Measurements from ENCODE around the gene TRMT1L.

The TRMT1L gene

DNA sequence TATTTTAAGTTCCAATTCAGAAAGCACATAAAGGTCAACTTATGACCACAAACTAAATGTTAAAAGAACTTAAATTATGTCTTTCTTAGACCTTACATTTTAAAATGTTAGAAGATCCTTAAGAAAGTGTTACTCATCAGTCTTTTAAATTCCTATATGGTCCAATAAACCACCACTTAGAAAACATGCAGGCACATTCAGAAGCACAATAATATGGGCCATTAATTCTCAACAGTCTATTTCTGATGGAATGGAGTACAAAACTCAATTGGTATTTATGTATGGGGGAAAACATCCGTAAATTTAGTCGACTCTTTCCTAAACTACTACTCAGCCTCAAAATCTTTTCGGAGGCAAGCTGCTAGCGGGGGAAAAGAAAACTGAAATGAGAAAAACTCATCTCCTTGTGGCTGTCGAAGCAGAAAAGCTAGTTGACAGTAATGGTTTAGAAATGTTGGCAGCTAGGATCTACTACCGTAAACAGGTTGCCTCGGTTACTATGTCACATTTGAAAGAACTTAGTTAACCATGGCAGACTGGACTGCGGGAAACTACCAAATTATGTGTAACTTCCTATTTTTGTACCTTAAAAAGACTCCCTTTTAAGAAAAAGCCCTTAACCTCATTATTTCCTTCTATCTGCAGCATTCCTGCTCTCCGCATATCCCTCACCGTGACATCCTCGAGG, 1.0 kb downstream of the TRMT1L start:
- Histone ChIP-seq H3K27ac (ENCODE audit: low read length) (no peak overlapping the region), H3K4me3 (ENCODE audit: low read length) (peak overlapping the region; percentile 83), H3K36me3 (ENCODE audit: insufficient read depth, low read depth, low read length) (0 out of 2 replicates have a peak, but pooled peaks cover under 1% of the 10 kb centered on the region), H3K9me3 (ENCODE audit: insufficient read depth, low read depth, low read length) (no peaks in the 10 kb centered on the region), H3K9ac (ENCODE audit: low read depth, low read length) (peak overlapping the region; percentile 97), H3K27me3 (ENCODE audit: insufficient read depth, low read length) (peaks cover 11% of the 10 kb centered on the region; the same call in 1 of the 2 replicates), H3K4me1 (ENCODE audit: insufficient read depth, low read length) (peaks cover 3% of the 10 kb centered on the region)

DNA sequence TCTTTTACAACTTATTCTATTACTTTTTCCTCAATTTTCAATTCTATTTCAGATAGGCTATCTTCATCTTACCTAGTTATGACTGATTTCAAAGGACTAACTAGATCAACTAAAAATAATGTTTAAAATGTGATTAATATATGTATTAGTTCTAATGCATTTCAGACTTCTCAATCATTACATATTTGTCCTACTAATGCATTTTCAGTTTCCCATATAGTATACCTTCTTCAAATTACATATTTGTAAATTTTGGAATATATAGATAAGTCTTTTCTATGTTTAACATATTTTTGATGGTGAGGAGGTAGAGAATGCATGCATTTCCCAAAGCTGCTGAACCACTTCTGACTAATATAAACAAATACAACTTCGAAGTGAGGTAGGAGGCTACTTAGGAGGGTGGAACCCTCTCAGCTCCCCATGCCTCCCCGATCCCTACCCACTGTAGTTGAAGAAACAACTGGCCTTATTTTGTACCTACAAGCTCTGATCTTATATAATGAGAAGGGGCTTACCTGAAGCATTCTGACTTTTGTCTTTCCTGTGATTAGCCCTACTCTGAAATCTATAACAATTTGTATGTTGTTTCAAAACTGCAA, 1.7 kb downstream of the TRMT1L start:
- peak overlapping the region; percentile 83; the same call in 1 of the 2 replicates for H3K4me3 ChIP-seq (ENCODE audit: low read length)
- peaks cover 3% of the 10 kb centered on the region for H3K4me1 ChIP-seq (ENCODE audit: insufficient read depth, low read length)
- H3K36me3 ChIP-seq (ENCODE audit: insufficient read depth, low read depth, low read length): peaks cover 7% of the 10 kb centered on the region
- H3K27me3 ChIP-seq (ENCODE audit: insufficient read depth, low read length): peaks cover 11% of the 10 kb centered on the region; the same call in 1 of the 2 replicates
- no peak overlapping the region for H3K27ac ChIP-seq (ENCODE audit: low read length)
- H3K9ac ChIP-seq (ENCODE audit: low read depth, low read length): no peak overlapping the region
- no peaks in the 10 kb centered on the region for H3K9me3 ChIP-seq (ENCODE audit: insufficient read depth, low read depth, low read length)

DNA sequence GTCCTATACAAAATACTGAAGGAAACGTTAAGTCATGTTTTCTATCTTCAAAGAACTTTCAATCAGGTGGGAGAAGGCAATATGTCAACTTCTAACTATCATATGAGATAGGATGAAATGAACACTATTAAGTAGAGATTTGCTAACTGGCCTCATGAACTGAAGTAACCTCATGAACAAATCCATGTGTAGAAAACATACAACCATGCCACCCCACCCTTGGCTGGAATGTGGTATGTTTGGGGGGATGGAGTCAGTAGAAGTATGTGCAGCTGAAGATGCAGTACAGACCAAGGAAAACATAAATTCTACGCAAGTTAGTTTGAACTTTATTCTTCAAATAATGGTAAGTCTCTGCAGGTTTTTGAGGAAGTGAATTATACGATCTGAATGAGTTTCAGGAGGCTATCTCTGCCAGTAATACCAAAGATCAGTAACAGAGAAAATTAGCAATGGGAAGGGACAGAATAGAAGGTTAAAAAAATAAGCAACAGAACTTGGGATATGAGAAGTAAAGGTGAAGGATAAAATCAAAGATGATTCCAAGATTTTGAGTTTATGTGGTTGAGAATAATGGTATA, 4.5 kb downstream of the TRMT1L start:
- no peaks in the 10 kb centered on the region for H3K9me3 ChIP-seq (ENCODE audit: insufficient read depth, low read depth, low read length)

DNA sequence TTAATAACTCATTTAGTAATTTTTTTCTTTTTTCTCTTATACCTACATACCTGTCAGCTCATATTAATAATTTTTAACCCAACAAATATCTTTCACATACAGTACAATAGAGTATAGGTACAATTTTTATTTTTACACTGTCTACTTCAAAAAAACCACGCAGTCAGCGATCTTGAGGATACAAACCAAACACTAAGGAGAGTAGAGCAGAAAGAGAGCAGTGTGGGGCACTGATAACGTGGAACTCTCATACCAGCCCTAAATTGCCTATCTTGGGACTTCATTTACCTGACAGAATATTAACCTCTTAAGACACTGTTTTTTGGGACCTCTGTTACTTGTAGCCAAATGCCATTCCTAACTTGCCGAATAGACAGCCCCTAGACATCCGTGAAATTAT, 5.5 kb downstream of the TRMT1L start:
- H3K9ac ChIP-seq (ENCODE audit: low read depth, low read length): no peak overlapping the region
- H3K4me3 ChIP-seq (ENCODE audit: low read length): no peak overlapping the region

More for the DNA sequence above, 4.5 kb downstream of the TRMT1L start:
- Histone ChIP-seq H3K4me3 (ENCODE audit: low read length) (no peak overlapping the region), H3K9ac (ENCODE audit: low read depth, low read length) (no peak overlapping the region), H3K4me1 (ENCODE audit: insufficient read depth, low read length) (peaks cover 3% of the 10 kb centered on the region), H3K27me3 (ENCODE audit: insufficient read depth, low read length) (no peaks in the 10 kb centered on the region), H3K36me3 (ENCODE audit: insufficient read depth, low read depth, low read length) (peaks cover 31% of the 10 kb centered on the region), H3K27ac (ENCODE audit: low read length) (no peak overlapping the region)

DNA sequence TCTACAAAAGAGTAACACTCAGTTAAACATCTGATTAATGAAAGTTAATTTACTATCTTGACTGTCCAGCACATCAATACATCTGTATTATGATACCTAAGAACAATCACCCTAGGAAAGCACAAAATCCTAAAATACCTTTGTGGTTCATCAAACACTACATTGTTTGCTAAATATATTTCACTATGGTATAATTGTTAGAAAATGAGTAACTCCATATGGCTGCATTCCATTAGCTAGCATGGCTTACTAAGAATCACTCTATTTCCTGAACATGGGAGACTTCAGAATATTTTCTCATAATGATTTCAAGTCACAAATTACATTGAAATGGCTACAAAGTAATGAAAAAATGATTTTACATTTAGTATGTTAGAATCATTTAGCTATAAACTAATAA, 12.5 kb downstream of the TRMT1L start:
- Histone ChIP-seq H3K9ac (ENCODE audit: low read depth, low read length) (no peak overlapping the region), H3K4me1 (ENCODE audit: insufficient read depth, low read length) (no peaks in the 10 kb centered on the region), H3K27ac (ENCODE audit: low read length) (no peak overlapping the region), H3K4me3 (ENCODE audit: low read length) (no peak overlapping the region), H3K9me3 (ENCODE audit: insufficient read depth, low read depth, low read length) (no peaks in the 10 kb centered on the region), H3K27me3 (ENCODE audit: insufficient read depth, low read length) (no peaks in the 10 kb centered on the region), H3K36me3 (ENCODE audit: insufficient read depth, low read depth, low read length) (peaks cover 73% of the 10 kb centered on the region)

More for the DNA sequence above, 5.5 kb downstream of the TRMT1L start:
- Histone ChIP-seq H3K27me3 (ENCODE audit: insufficient read depth, low read length) (no peaks in the 10 kb centered on the region), H3K27ac (ENCODE audit: low read length) (no peak overlapping the region), H3K4me1 (ENCODE audit: insufficient read depth, low read length) (peaks cover 3% of the 10 kb centered on the region), H3K9me3 (ENCODE audit: insufficient read depth, low read depth, low read length) (no peaks in the 10 kb centered on the region), H3K36me3 (ENCODE audit: insufficient read depth, low read depth, low read length) (peaks cover 38% of the 10 kb centered on the region)

DNA sequence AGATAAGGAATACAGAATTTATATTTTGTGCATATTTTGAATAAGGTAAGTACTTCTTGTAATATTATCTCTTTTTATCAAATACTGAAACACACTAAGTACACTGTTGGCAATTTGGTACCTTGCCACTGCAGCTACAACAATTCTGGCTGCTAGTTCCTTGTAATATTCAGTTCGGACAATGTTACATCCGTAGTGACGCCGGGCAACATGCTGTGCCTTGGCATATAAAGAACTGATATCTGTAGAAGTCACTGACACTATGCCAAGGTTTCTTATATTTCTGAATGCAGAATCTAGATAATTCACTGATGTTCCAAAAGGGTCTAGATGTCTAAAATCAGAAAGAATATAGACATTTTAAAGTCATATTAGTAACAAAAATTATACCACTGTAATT, 17.5 kb downstream of the TRMT1L start:
- no peaks in the 10 kb centered on the region for H3K9me3 ChIP-seq (ENCODE audit: insufficient read depth, low read depth, low read length)
- no peaks in the 10 kb centered on the region for H3K4me1 ChIP-seq (ENCODE audit: insufficient read depth, low read length)
- H3K36me3 ChIP-seq (ENCODE audit: insufficient read depth, low read depth, low read length): peaks cover 56% of the 10 kb centered on the region
- H3K27ac ChIP-seq (ENCODE audit: low read length): no peak overlapping the region
- no peak overlapping the region for H3K4me3 ChIP-seq (ENCODE audit: low read length)
- no peak overlapping the region for H3K9ac ChIP-seq (ENCODE audit: low read depth, low read length)
- no peaks in the 10 kb centered on the region for H3K27me3 ChIP-seq (ENCODE audit: insufficient read depth, low read length)

DNA sequence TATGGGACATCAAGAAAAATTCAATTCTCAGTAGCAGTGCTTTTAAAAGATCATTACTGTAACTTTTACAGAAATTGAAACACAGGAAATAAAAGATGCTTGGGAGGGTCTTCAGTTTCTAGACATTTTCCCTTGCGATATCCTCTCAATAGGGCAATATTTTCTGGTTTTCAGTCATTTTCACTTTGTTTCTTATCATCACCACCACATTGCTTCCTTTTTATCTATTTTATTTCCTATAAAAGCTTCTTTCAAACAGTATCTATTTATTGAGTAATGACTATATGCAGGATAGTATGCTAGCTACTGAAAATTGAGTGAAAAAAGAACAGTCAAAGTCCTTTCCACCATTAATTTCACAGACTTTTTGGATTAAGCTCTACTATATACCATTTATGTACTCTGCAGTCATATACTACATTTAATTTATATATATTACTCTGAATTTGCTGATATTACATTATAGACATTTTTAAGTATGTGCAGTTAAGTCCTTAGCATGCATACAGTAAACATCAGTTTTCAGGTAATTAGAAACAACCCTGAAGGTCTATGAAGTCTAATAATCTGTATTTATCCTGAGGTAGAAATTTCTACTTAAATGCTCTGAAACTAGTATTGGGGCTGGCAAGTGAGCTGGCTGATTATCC, 18.7 kb downstream of the TRMT1L start:
- H3K36me3 ChIP-seq (ENCODE audit: insufficient read depth, low read depth, low read length): peaks cover 51% of the 10 kb centered on the region
- no peak overlapping the region for H3K4me3 ChIP-seq (ENCODE audit: low read length)
- H3K27ac ChIP-seq (ENCODE audit: low read length): no peak overlapping the region
- H3K9me3 ChIP-seq (ENCODE audit: insufficient read depth, low read depth, low read length): no peaks in the 10 kb centered on the region
- H3K9ac ChIP-seq (ENCODE audit: low read depth, low read length): no peak overlapping the region; the same call in 1 of the 2 replicates
- H3K27me3 ChIP-seq (ENCODE audit: insufficient read depth, low read length): no peaks in the 10 kb centered on the region
- no peaks in the 10 kb centered on the region for H3K4me1 ChIP-seq (ENCODE audit: insufficient read depth, low read length)

DNA sequence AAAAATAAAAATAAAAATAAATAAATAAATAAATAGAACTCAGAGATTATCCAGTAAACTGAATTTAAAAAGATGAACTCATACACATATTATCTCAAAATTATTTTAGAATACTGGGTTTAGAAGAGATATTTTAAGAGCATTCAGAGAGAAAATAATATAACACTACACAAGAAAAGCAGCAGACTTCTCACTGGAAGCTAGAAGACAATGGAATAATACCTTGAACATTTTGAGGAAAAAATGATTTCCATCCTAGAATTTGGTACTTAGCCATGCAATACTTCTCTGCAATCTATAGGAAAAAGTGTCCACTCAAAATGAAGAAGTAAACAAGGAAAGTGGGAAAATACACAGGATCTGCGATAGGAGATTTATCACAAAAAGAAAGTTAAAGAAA, 24.2 kb downstream of the TRMT1L start:
- Histone ChIP-seq H3K9me3 (ENCODE audit: insufficient read depth, low read depth, low read length) (peaks cover 5% of the 10 kb centered on the region; the same call in 1 of the 2 replicates), H3K27me3 (ENCODE audit: insufficient read depth, low read length) (no peaks in the 10 kb centered on the region), H3K9ac (ENCODE audit: low read depth, low read length) (no peak overlapping the region), H3K4me3 (ENCODE audit: low read length) (no peak overlapping the region), H3K36me3 (ENCODE audit: insufficient read depth, low read depth, low read length) (peaks cover 43% of the 10 kb centered on the region), H3K4me1 (ENCODE audit: insufficient read depth, low read length) (no peaks in the 10 kb centered on the region), H3K27ac (ENCODE audit: low read length) (no peak overlapping the region)

DNA sequence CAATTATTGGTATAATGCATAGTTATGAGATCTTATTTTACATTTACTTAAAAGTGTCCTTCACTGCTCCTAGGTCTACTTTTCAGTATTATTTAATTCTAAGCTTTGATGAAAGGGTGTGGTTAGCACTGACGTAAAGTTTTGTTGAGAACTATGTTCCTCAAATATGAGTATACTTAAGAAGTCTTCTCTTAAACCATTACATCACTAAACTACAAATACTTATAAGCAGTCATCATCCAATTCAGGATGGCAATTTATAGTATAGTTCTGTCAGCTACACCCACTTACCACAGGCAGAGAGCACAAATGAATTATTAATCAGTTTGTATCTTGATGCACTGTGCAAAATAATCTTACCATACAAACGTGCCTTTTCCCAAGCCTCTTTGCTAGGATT, 27.0 kb downstream of the TRMT1L start:
- Histone ChIP-seq H3K36me3 (ENCODE audit: insufficient read depth, low read depth, low read length) (peaks cover 38% of the 10 kb centered on the region), H3K27me3 (ENCODE audit: insufficient read depth, low read length) (no peaks in the 10 kb centered on the region), H3K9me3 (ENCODE audit: insufficient read depth, low read depth, low read length) (peaks cover 5% of the 10 kb centered on the region; the same call in 1 of the 2 replicates), H3K4me3 (ENCODE audit: low read length) (no peak overlapping the region), H3K27ac (ENCODE audit: low read length) (no peak overlapping the region), H3K4me1 (ENCODE audit: insufficient read depth, low read length) (no peaks in the 10 kb centered on the region), H3K9ac (ENCODE audit: low read depth, low read length) (no peak overlapping the region)

DNA sequence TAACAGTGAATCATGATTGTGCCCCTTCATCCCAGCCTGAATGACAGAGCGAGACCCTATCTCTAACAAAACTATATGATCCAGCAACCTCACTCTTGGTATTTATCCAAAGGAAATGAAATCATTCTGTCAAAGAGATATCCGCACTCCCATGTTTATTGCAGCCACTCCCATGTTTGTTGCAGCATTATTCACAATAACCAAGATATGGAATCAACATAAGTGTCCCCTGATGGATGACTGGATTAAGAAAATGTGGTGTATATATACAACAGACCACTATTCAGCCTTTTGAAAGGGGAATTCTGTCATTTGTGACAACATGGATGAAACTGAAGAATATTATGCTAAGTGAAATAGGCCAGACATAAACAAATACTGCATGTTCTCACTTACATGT, 44.4 kb downstream of the TRMT1L start:
- Histone ChIP-seq H3K4me1 (ENCODE audit: insufficient read depth, low read length) (no peaks in the 10 kb centered on the region), H3K9ac (ENCODE audit: low read depth, low read length) (no peak overlapping the region), H3K27me3 (ENCODE audit: insufficient read depth, low read length) (no peaks in the 10 kb centered on the region), H3K36me3 (ENCODE audit: insufficient read depth, low read depth, low read length) (no peaks in the 10 kb centered on the region), H3K27ac (ENCODE audit: low read length) (no peak overlapping the region), H3K9me3 (ENCODE audit: insufficient read depth, low read depth, low read length) (0 out of 2 replicates have a peak, but pooled peaks cover 3% of the 10 kb centered on the region), H3K4me3 (ENCODE audit: low read length) (no peak overlapping the region)

DNA sequence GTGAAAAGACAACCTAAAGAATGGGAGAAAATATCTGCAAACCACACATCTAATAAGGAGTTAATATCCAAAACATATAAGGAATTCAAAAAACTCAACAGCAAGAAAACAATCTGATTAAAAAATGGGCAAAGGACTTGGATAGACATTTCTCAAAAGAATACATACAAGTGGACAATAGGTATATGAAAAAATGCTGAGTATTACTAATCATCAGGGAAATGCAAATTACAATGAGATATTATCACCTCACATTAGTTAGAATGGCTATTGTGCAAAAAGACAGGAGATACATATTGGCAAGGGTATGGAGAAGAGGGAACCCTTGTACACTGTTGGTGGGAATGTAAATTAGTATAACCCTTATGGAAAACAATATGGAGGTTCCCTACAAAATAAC, 44.9 kb downstream of the TRMT1L start:
- H3K4me1 ChIP-seq (ENCODE audit: insufficient read depth, low read length): no peaks in the 10 kb centered on the region
- H3K4me3 ChIP-seq (ENCODE audit: low read length): no peak overlapping the region
- no peak overlapping the region for H3K9ac ChIP-seq (ENCODE audit: low read depth, low read length)
- H3K36me3 ChIP-seq (ENCODE audit: insufficient read depth, low read depth, low read length): no peaks in the 10 kb centered on the region
- no peaks in the 10 kb centered on the region for H3K27me3 ChIP-seq (ENCODE audit: insufficient read depth, low read length)
- H3K9me3 ChIP-seq (ENCODE audit: insufficient read depth, low read depth, low read length): 0 out of 2 replicates have a peak, but pooled peaks cover 3% of the 10 kb centered on the region
- H3K27ac ChIP-seq (ENCODE audit: low read length): no peak overlapping the region

All from iPS-20b (cell line).